ENCODE results near the gene HCRTR1. TPM values are rescaled to one million over a fixed set of nuclear protein-coding genes. Genes with fewer than 3 reads are reported as not detected.

The HCRTR1 gene
- total and polyA plus RNA-seq, 2 of the 8 experiments (the other 6 are each of a cell fraction or from before 2014, with no cell fraction given): 0.35 to 0.39 TPM

GRCh38 chr1:31654474-31654776 lies 36.9 kb downstream of the HCRTR1 start:
- no peaks in the 10 kb centered on the region for H3K4me1 ChIP-seq (replicated peaks in 1 of 4; ENCODE audit: control insufficient read depth in 3 of 4, insufficient read depth in 4 of 4, low read length in 3 of 4)
- H3K4ac ChIP-seq (replicated peaks; ENCODE audit: insufficient read length, low read depth, low read length): no peak overlapping the region
- no peaks in the 10 kb centered on the region for H3K79me2 ChIP-seq (ENCODE audit: control insufficient read depth in 1 of 2, insufficient read depth in 2 of 2, low read length in 2 of 2)
- POLR2A ChIA-PET (ENCODE audit: partially characterized antibody): interaction anchor here (1.6 to 2.5 kb wide), 2 partner anchors 10 to 36 kb away, joined by 5 to 7 read pairs; partner anchors contain the start of gene PEF1
- DNase-seq (ENCODE audit: low read depth in 1 of 2, low spot score in 2 of 2) (no peak), FAIRE-seq (no peak)
- no peak overlapping the region for H3K23ac ChIP-seq (ENCODE audit: insufficient read length)
- no peaks in the 10 kb centered on the region; a peak in 1 of 8 replicates for H3K36me3 ChIP-seq (ENCODE audit: control insufficient read depth in 2 of 4, insufficient read depth in 4 of 4, low read length in 3 of 4)
- no peak overlapping the region for H4K5ac ChIP-seq (ENCODE audit: insufficient read length, low read depth, low read length)
- H3K56ac ChIP-seq (replicated peaks; ENCODE audit: insufficient read length, low read depth, low read length): no peak overlapping the region
- no peaks in the 10 kb centered on the region for H3K27me3 ChIP-seq (replicated peaks in 1 of 4; ENCODE audit: control insufficient read depth in 3 of 4, extremely low read depth in 1 of 4, insufficient read depth in 3 of 4, low read length in 3 of 4)
- no peaks in the 10 kb centered on the region for H3K23me2 ChIP-seq (ENCODE audit: low read depth, low read length)
- no peaks in the 10 kb centered on the region for H3K79me1 ChIP-seq (ENCODE audit: low read depth, low read length)
- H2BK15ac ChIP-seq (ENCODE audit: low read length): no peak overlapping the region
- no peak overlapping the region for H2BK120ac ChIP-seq (replicated peaks; ENCODE audit: low read depth, low read length)
- H3K27ac ChIP-seq (ENCODE audit: low read depth, low read length): no peak overlapping the region
- no peak for TF ChIP-seq CBX5 (IDR thresholded peaks at IDR 0.05; ENCODE audit: low read depth, low read length)
- no peak for TF ChIP-seq SAP30 (IDR thresholded peaks at IDR 0.05; ENCODE audit: insufficient read depth, insufficient replicate concordance, low read length)
- no peak for TF ChIP-seq CEBPB (IDR thresholded peaks at IDR 0.05; ENCODE audit: low read depth, low read length)
- TF ChIP-seq SP4 (IDR thresholded peaks at IDR 0.05; ENCODE audit: low read length): no peak
- no peak for TF ChIP-seq PHF8 (conservative IDR thresholded peaks at IDR 0.05; ENCODE audit: low read depth, low read length)
- TF ChIP-seq JUN (IDR thresholded peaks at IDR 0.05; ENCODE audit: low read depth, low read length): no peak
- TF ChIP-seq CBX8 (IDR thresholded peaks at IDR 0.05; ENCODE audit: borderline replicate concordance, low read depth, low read length): no peak
- no peak for TF ChIP-seq EP300 (IDR thresholded peaks at IDR 0.05; ENCODE audit: borderline replicate concordance in 1 of 2, low read depth in 2 of 2, low read length in 2 of 2)
- no peak for TF ChIP-seq NRF1 (IDR thresholded peaks at IDR 0.05; ENCODE audit: low read depth, low read length)
- no peak for TF ChIP-seq TAF7 (optimal IDR thresholded peaks at IDR 0.05; ENCODE audit: borderline replicate concordance, low read depth, low read length)
- no peak for TF ChIP-seq SIRT6 (IDR thresholded peaks at IDR 0.05; ENCODE audit: low read length)
- no peak for TF ChIP-seq RFX5 (IDR thresholded peaks at IDR 0.05; ENCODE audit: borderline replicate concordance, low read depth, low read length)
- no peak for TF ChIP-seq RXRA (IDR thresholded peaks at IDR 0.05; ENCODE audit: insufficient read depth, low read depth, low read length)
- H4K91ac ChIP-seq (replicated peaks; ENCODE audit: insufficient read length, low read length): no peak overlapping the region
- no peak overlapping the region for H2AK5ac ChIP-seq (ENCODE audit: low read depth, low read length)
- WGBS, 2 experiments (ENCODE audit: extremely low coverage in 1 of 2, insufficient coverage in 1 of 2, insufficient read length in 1 of 2, insufficient replicate concordance in 2 of 2, low coverage in 1 of 2, low lambda C conversion rate in 2 of 2, missing lambda C conversion rate in 1 of 2): 91% methylated on average over 5 of the region's 5 CpGs; no CpG with 5 or more reads in 1 of the 2 experiments
- no peak overlapping the region for H3K14ac ChIP-seq (ENCODE audit: insufficient read length)
- H2AFZ ChIP-seq (ENCODE audit: low read length): no peak overlapping the region
- no peak overlapping the region for H3K18ac ChIP-seq (ENCODE audit: extremely low read depth, low read length)
- no peak overlapping the region for H4K8ac ChIP-seq (ENCODE audit: extremely low read depth, insufficient read depth, low read length)
- H3K4me3 ChIP-seq (ENCODE audit: extremely low read depth in 1 of 4, insufficient read depth in 2 of 4, low read depth in 3 of 4, low read length in 4 of 4): no peak overlapping the region
- no peak overlapping the region for H2BK12ac ChIP-seq (ENCODE audit: low read depth, low read length)
- no peak overlapping the region for H2BK20ac ChIP-seq (ENCODE audit: low read length)
- no peak overlapping the region for H2BK5ac ChIP-seq (ENCODE audit: low read depth, low read length)
- H3K9me3 ChIP-seq (ENCODE audit: insufficient read depth in 2 of 2, low read depth in 1 of 2, low read length in 1 of 2): no peaks in the 10 kb centered on the region
- no peak overlapping the region for H3K4me2 ChIP-seq (ENCODE audit: insufficient read depth in 1 of 2, low read depth in 2 of 2, low read length in 2 of 2)
- H4K20me1 ChIP-seq (replicated peaks in 1 of 2; ENCODE audit: control insufficient read depth in 1 of 2, insufficient read depth in 2 of 2, low read length in 2 of 2): peaks cover 2% of the 10 kb centered on the region in 2 experiments
- CTCF ChIA-PET (ENCODE audit: partially characterized antibody): interaction anchor here (1.7 to 6.7 kb wide), 3 partner anchors 9 to 135 kb away, joined by 4 to 52 read pairs (median 10); no protein-coding TSS in a partner anchor
- no peak overlapping the region for H3K9ac ChIP-seq (replicated peaks in 1 of 4; ENCODE audit: extremely low read depth in 1 of 4, low read depth in 3 of 4, low read length in 3 of 4)
